ENCODE measurements around the gene RAB26. TPM values are rescaled to one million over a fixed set of nuclear protein-coding genes. Genes with fewer than 3 reads are reported as not detected.

The RAB26 gene
- total and polyA plus RNA-seq, 2 of the 13 experiments (the other 11 are each of a cell fraction or from before 2014, with no cell fraction given) = 0.86 to 3.6 TPM

GRCh38 chr16:2184346-2184745, 35.9 kb downstream of the RAB26 start:
- in situ Hi-C loops (cut with HindIII; ENCODE audit: extremely low pct_ligation_motif_present, low pct_unique_long_range_greater_than_20kb) = no loop called here
- H4K20me1 ChIP-seq (ENCODE audit: insufficient read depth, low read length) = no peaks in the 10 kb centered on the region
- no peak overlapping the region for H3K4me2 ChIP-seq (ENCODE audit: low read depth, low read length)
- peaks cover 18% of the 10 kb centered on the region for H3K4me1 ChIP-seq (ENCODE audit: insufficient read depth, low read length)
- H3K36me3 ChIP-seq (replicated peaks in 1 of 2; ENCODE audit: control insufficient read depth in 1 of 2, insufficient read depth in 2 of 2, low read length in 2 of 2) = no peaks in the 10 kb centered on the region
- DNase-seq (ENCODE audit: low spot score) (no peak), FAIRE-seq (no peak), ATAC-seq (no peak)
- intact Hi-C loops (cut with micrococcal nuclease; ENCODE audit: unreplicated experiment) = no loop called here
- POLR2A ChIA-PET = interaction anchor here (1.2 kb wide), 1 partner anchor 29 kb away, joined by 4 read pairs; the partner anchor contains the start of gene TRAF7
- CTCF ChIA-PET (ENCODE audit: low intra/inter-chr PET ratio, low total read pairs) = no interaction called here
- no TSS peak for BruUV-seq (replicated peaks)
- H3K9me3 ChIP-seq (ENCODE audit: low read length) = no peaks in the 10 kb centered on the region
- H3K79me2 ChIP-seq (ENCODE audit: insufficient read depth, low read length) = no peaks in the 10 kb centered on the region
- no peak overlapping the region for H3K4me3 ChIP-seq (replicated peaks in 1 of 3; ENCODE audit: insufficient read depth in 1 of 3, low read depth in 2 of 3, low read length in 3 of 3)
- no peak overlapping the region for H3K27ac ChIP-seq (ENCODE audit: extremely low read length, insufficient read depth, low read length)
- no peak overlapping the region for H2AFZ ChIP-seq (ENCODE audit: low read length)
- WGBS (ENCODE audit: low lambda C conversion rate) = 87% methylated on average over 17 of the region's 19 CpGs
- no peaks in the 10 kb centered on the region for H3K27me3 ChIP-seq (ENCODE audit: control insufficient read depth in 1 of 2, insufficient read depth in 2 of 2, low read length in 2 of 2)
- H3K9ac ChIP-seq (ENCODE audit: insufficient read depth, low read depth, low read length) = no peak overlapping the region
- TF ChIP-seq ZFP62 (CRISPR knock-in tag; IDR thresholded peaks at IDR 0.05) (no peak), FOXK2 (IDR thresholded peaks at IDR 0.05) (no peak), IRX3 (CRISPR knock-in tag; IDR thresholded peaks at IDR 0.05; ENCODE audit: borderline replicate concordance, low read depth) (no peak), TRIM22 (IDR thresholded peaks at IDR 0.05) (no peak)

GRCh38 chr16:2184962-2185361, 36.5 kb downstream of the RAB26 start:
- H3K4me2 ChIP-seq (ENCODE audit: low read depth, low read length) = no peak overlapping the region
- no peak overlapping the region for H3K9ac ChIP-seq (ENCODE audit: insufficient read depth, low read depth, low read length)
- H4K20me1 ChIP-seq (ENCODE audit: insufficient read depth, low read length) = no peaks in the 10 kb centered on the region
- no TSS peak for BruUV-seq (replicated peaks)
- ChIA-PET CTCF (ENCODE audit: low intra/inter-chr PET ratio, low total read pairs) (no interaction called here), POLR2A (interaction anchor here (1.2 kb wide), 1 partner anchor 30 kb away, joined by 4 read pairs; the partner anchor contains the start of gene TRAF7)
- no peak overlapping the region for H2AFZ ChIP-seq (ENCODE audit: low read length)
- DNase-seq (ENCODE audit: low spot score) = no peak
- H3K36me3 ChIP-seq (replicated peaks in 1 of 2; ENCODE audit: control insufficient read depth in 1 of 2, insufficient read depth in 2 of 2, low read length in 2 of 2) = no peaks in the 10 kb centered on the region
- in situ Hi-C loops (cut with HindIII; ENCODE audit: extremely low pct_ligation_motif_present, low pct_unique_long_range_greater_than_20kb) = no loop called here
- no peak for ATAC-seq
- H3K79me2 ChIP-seq (ENCODE audit: insufficient read depth, low read length) = no peaks in the 10 kb centered on the region
- intact Hi-C loops (cut with micrococcal nuclease; ENCODE audit: unreplicated experiment) = no loop called here
- H3K4me3 ChIP-seq (replicated peaks in 1 of 3; ENCODE audit: insufficient read depth in 1 of 3, low read depth in 2 of 3, low read length in 3 of 3) = no peak overlapping the region
- 76% methylated on average over 7 of the region's 20 CpGs for WGBS (ENCODE audit: low lambda C conversion rate)
- H3K4me1 ChIP-seq (ENCODE audit: insufficient read depth, low read length) = peaks cover 24% of the 10 kb centered on the region
- FAIRE-seq = no peak
- H3K27ac ChIP-seq (ENCODE audit: extremely low read length, insufficient read depth, low read length) = no peak overlapping the region
- H3K27me3 ChIP-seq (ENCODE audit: control insufficient read depth in 1 of 2, insufficient read depth in 2 of 2, low read length in 2 of 2) = no peaks in the 10 kb centered on the region
- no peaks in the 10 kb centered on the region for H3K9me3 ChIP-seq (ENCODE audit: low read length)
- no peak for TF ChIP-seq IKZF5 (CRISPR knock-in tag; IDR thresholded peaks at IDR 0.05)
- TF ChIP-seq ZXDC (CRISPR knock-in tag; IDR thresholded peaks at IDR 0.05) = no peak
- no peak for TF ChIP-seq GABPA (IDR thresholded peaks at IDR 0.05; ENCODE audit: low read depth, low read length)
- no peak for TF ChIP-seq GABPA (CRISPR knock-in tag; IDR thresholded peaks at IDR 0.05; ENCODE audit: low read depth)
- no peak for TF ChIP-seq ZNF782 (CRISPR knock-in tag; IDR thresholded peaks at IDR 0.05; ENCODE audit: borderline replicate concordance)
